WERI-Rb-1 (cell line): Measurements from ENCODE around the gene FOLR3.

Experiments
- DNase-seq: peaks from one replicate; pipeline ENCODE4 v3.0.0-alpha.2; 2020
- H3K27ac ChIP-seq: fragments of 250-450 bp; sonication (Bioruptor Pico); 2 replicates; pipeline ENCODE4 v1.5.1; 2020; ENCODE audit warnings: mild to moderate bottlenecking, moderate library complexity
- H3K27me3 ChIP-seq: fragments of 250-450 bp; sonication (Bioruptor Pico); 2 replicates; pipeline ENCODE4 v1.5.1; 2021; ENCODE audit warnings: mild to moderate bottlenecking, low read depth, moderate library complexity; ENCODE audit not compliant: insufficient read depth, severe bottlenecking
- H3K36me3 ChIP-seq: fragments of 250-450 bp; sonication (Bioruptor Pico); 2 replicates; pipeline ENCODE4 v1.5.1; 2020; ENCODE audit warnings: mild to moderate bottlenecking, moderate library complexity
- H3K4me3 ChIP-seq: 2 replicates; pipeline ENCODE4 v1.5.1; 2011; ENCODE audit warnings: low read depth, mild to moderate bottlenecking, control low read depth, low read length
- H3K9me3 ChIP-seq: fragments of 250-450 bp; sonication (Bioruptor Pico); 2 replicates; pipeline ENCODE4 v1.5.1; 2021; ENCODE audit warnings: mild to moderate bottlenecking, moderate library complexity; ENCODE audit not compliant: severe bottlenecking
- CTCF ChIP-seq: IDR thresholded peaks from 2 replicates; pipeline ENCODE4 v1.5.1; 2011; ENCODE audit warnings: low read depth, mild to moderate bottlenecking, control low read depth, inconsistent platforms, low read length

The FOLR3 gene

GRCh38 chr11:72127923-72128322 is 7.6 kb upstream of the FOLR3 start:
- no peaks in the 10 kb centered on the region for H3K27me3 ChIP-seq
- no peak overlapping the region for H3K4me3 ChIP-seq
- H3K9me3 ChIP-seq, result peaks cover 17% of the 10 kb centered on the region
- no peak for DNase-seq
- H3K36me3 ChIP-seq, result no peaks in the 10 kb centered on the region
- H3K27ac ChIP-seq, result no peak overlapping the region
- TF ChIP-seq CTCF, result no peak

DNA sequence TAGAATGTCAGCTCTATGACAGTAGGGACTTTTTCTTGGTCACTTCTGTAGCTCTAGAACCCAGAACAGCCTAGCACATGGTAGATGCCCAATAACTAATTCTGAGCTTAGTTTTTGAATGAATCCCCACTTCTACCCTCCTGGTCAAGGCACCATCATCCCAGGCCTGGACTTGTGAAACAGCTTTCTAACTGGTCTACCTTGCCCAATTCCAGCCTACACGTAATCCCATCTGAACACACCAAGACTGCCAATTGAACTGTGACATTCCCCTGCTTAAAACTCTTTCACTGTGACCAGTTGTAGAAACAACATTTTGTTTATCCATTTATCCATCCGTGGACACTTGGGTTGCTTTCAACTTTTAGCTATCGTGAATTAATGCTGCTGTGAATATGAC is 6.1 kb upstream of the FOLR3 start:
- H3K36me3 ChIP-seq, result no peaks in the 10 kb centered on the region
- H3K9me3 ChIP-seq, result peaks cover 13% of the 10 kb centered on the region
- no peaks in the 10 kb centered on the region for H3K27me3 ChIP-seq
- no peak overlapping the region for H3K27ac ChIP-seq
- H3K4me3 ChIP-seq, result no peak overlapping the region
- no peak for DNase-seq
- no peak for TF ChIP-seq CTCF

DNA sequence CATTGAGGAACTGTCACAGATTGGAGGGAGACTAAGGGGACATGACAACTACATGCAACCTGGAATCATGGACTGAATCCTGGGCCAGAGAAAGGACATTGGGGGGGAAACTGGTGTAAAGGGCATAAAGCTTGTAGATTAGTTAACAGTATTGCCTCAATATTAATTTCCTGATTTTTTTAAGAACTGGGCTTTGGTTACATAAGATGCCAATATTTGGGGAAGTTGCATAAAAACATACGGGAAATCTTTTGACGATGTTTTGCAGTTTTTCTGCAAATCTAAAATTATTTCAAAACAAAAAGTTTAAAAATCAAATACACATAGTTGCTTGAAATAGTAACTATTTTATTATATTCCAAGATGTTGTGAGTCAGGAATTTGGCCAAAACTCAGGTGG is 2.9 kb upstream of the FOLR3 start:
- Histone ChIP-seq H3K36me3 (no peaks in the 10 kb centered on the region), H3K27ac (no peak overlapping the region), H3K4me3 (no peak overlapping the region), H3K9me3 (peaks cover 5% of the 10 kb centered on the region), H3K27me3 (no peaks in the 10 kb centered on the region)
- DNase-seq, result no peak
- no peak for TF ChIP-seq CTCF

GRCh38 chr11:72135891-72136683 is 562 bp downstream of the FOLR3 start:
- no peaks in the 10 kb centered on the region for H3K27me3 ChIP-seq
- H3K27ac ChIP-seq, result no peak overlapping the region
- no peaks in the 10 kb centered on the region for H3K36me3 ChIP-seq
- no peaks in the 10 kb centered on the region for H3K9me3 ChIP-seq
- no peak for DNase-seq
- H3K4me3 ChIP-seq, result no peak overlapping the region
- TF ChIP-seq CTCF, result no peak

DNA sequence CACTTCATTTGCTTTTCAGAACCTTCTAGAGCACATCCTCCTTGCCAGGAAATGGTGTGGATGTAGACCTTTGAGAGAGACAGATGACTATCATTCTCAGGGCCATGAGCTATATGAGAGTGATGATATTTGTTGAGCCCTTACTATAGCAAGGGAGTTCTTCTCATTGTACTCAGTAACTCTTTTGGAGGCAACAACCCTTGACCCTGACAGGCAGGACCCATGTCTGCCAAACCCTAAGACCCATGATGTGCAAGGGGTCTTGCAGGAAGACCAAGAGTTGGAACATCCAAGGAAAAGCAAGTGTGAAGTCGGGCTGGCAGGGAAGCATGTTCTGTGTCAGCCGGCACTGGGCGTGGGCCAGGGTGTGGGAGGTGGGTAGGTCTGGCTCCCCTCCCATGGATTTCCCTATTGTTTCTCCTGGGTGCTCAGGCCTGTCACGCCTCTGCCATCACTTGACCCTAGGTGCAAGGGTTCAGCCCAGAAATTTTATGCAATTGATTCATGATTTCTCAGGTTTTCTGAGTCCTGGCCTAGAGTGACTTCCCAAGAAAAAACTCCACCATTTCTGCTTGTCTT is 1.2 kb downstream of the FOLR3 start:
- Histone ChIP-seq H3K27me3 (no peaks in the 10 kb centered on the region), H3K9me3 (no peaks in the 10 kb centered on the region), H3K4me3 (no peak overlapping the region), H3K27ac (no peak overlapping the region), H3K36me3 (no peaks in the 10 kb centered on the region)
- no peak for TF ChIP-seq CTCF
- no peak for DNase-seq
